Measurements from ENCODE around the gene SLC9A8.

DNA sequence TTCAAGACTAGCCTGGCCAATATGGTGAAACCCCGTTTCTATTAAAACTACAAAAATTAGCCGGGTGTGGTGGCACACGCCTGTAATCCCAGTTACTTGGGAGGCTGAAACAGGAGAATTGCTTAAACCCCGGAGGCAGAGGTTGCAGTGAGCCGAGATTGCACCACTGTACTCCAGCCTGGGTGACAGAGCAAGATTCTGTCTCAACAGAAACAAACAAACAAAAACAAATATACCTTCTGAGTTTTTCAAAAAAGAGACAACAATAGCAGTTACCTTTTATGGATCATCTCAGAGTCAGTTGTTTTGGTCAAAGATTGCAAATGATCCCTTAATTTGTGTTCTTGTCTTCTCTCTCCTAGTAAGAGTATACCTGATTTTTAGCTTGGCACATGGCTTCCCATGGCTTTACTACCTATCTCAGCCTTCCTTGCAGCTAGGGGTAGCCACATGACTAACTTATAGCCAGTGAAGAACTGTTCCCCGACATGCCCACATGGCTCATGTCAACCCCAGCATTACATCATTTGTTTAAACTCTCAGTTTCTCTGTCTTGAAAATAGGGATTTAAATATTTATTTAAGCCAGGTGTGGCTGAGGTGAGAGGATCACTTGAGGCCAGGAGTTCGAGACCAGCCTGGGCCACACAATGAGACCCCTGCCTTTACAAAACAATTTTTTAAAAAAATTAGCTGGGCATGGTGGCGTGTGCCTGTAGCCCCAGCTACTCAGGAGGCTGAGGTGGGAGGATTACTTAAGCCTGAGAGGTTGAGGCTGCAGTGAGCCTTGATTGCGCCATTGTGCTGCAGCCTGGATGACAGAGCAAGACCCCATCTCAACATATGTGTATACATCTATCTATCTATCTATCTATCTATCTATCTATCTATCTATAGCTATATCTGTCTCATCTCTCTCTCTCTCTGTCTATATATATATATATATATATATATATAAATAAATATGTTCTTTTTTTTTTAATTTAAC is 25.0 kb upstream of the SLC9A8 start:
- TF ChIP-seq GATA3 (IDR thresholded peaks at IDR 0.05; ENCODE audit: low read depth, low read length) (no peak), GATA2 (IDR thresholded peaks at IDR 0.05; ENCODE audit: low read depth, low read length) (no peak)

Data from SH-SY5Y (cell line).